ENCODE data around the gene AFF1.

The AFF1 gene

GRCh38 chr4:87153078-87153870, 218.5 kb downstream of the AFF1 start:
- no peaks in the 10 kb centered on the region for H3K9me3 ChIP-seq (ENCODE audit: control insufficient read depth in 2 of 2, low read length in 2 of 2)
- no peak overlapping the region for H3K9ac ChIP-seq (ENCODE audit: low read depth in 1 of 2, low read length in 2 of 2)
- H3K4me3 ChIP-seq (ENCODE audit: low read length in 2 of 2): no peak overlapping the region
- H3K27me3 ChIP-seq (ENCODE audit: control insufficient read depth in 2 of 2, insufficient read depth in 2 of 2, low read length in 2 of 2): no peaks in the 10 kb centered on the region
- H3K4me1 ChIP-seq (ENCODE audit: control insufficient read depth in 2 of 2, insufficient read depth in 2 of 2, low read length in 2 of 2): peaks cover 0 to 13% of the 10 kb centered on the region in 2 donors
- no peak overlapping the region for H3K27ac ChIP-seq (ENCODE audit: low read depth in 2 of 2, low read length in 2 of 2)
- no peaks in the 10 kb centered on the region for H3K36me3 ChIP-seq (ENCODE audit: control insufficient read depth in 2 of 2, insufficient read depth in 2 of 2, low read length in 2 of 2)

GRCh38 chr4:87165892-87166291, 231.1 kb downstream of the AFF1 start:
- Histone ChIP-seq H3K9me3 (ENCODE audit: control insufficient read depth in 2 of 2, low read length in 2 of 2) (no peaks in the 10 kb centered on the region), H3K27me3 (ENCODE audit: control insufficient read depth in 2 of 2, insufficient read depth in 2 of 2, low read length in 2 of 2) (no peaks in the 10 kb centered on the region), H3K27ac (ENCODE audit: low read depth in 2 of 2, low read length in 2 of 2) (no peak overlapping the region), H3K4me1 (ENCODE audit: control insufficient read depth in 2 of 2, insufficient read depth in 2 of 2, low read length in 2 of 2) (no peaks in the 10 kb centered on the region), H3K4me3 (ENCODE audit: low read length in 2 of 2) (no peak overlapping the region), H3K36me3 (ENCODE audit: control insufficient read depth in 2 of 2, insufficient read depth in 2 of 2, low read length in 2 of 2) (peaks cover 9 to 12% of the 10 kb centered on the region in 2 donors), H3K9ac (ENCODE audit: low read depth in 1 of 2, low read length in 2 of 2) (no peak overlapping the region)

GRCh38 chr4:87166296-87166854, 231.6 kb downstream of the AFF1 start:
- Histone ChIP-seq H3K9ac (ENCODE audit: low read depth in 1 of 2, low read length in 2 of 2) (no peak overlapping the region), H3K36me3 (ENCODE audit: control insufficient read depth in 2 of 2, insufficient read depth in 2 of 2, low read length in 2 of 2) (peaks cover 9 to 12% of the 10 kb centered on the region in 2 donors), H3K4me1 (ENCODE audit: control insufficient read depth in 2 of 2, insufficient read depth in 2 of 2, low read length in 2 of 2) (no peaks in the 10 kb centered on the region), H3K27me3 (ENCODE audit: control insufficient read depth in 2 of 2, insufficient read depth in 2 of 2, low read length in 2 of 2) (no peaks in the 10 kb centered on the region), H3K9me3 (ENCODE audit: control insufficient read depth in 2 of 2, low read length in 2 of 2) (no peaks in the 10 kb centered on the region), H3K4me3 (ENCODE audit: low read length in 2 of 2) (no peak overlapping the region), H3K27ac (ENCODE audit: low read depth in 2 of 2, low read length in 2 of 2) (no peak overlapping the region)

GRCh38 chr4:87171944-87172343, 237.1 kb downstream of the AFF1 start:
- Histone ChIP-seq H3K9ac (ENCODE audit: low read depth in 1 of 2, low read length in 2 of 2) (no peak overlapping the region), H3K27me3 (ENCODE audit: control insufficient read depth in 2 of 2, insufficient read depth in 2 of 2, low read length in 2 of 2) (no peaks in the 10 kb centered on the region), H3K4me1 (ENCODE audit: control insufficient read depth in 2 of 2, insufficient read depth in 2 of 2, low read length in 2 of 2) (no peaks in the 10 kb centered on the region), H3K36me3 (ENCODE audit: control insufficient read depth in 2 of 2, insufficient read depth in 2 of 2, low read length in 2 of 2) (peaks cover 3 to 6% of the 10 kb centered on the region in 2 donors), H3K27ac (ENCODE audit: low read depth in 2 of 2, low read length in 2 of 2) (no peak overlapping the region), H3K9me3 (ENCODE audit: control insufficient read depth in 2 of 2, low read length in 2 of 2) (no peaks in the 10 kb centered on the region), H3K4me3 (ENCODE audit: low read length in 2 of 2) (no peak overlapping the region)

- Histone ChIP-seq H3K9me3 (ENCODE audit: control insufficient read depth in 2 of 2, low read length in 2 of 2) (no peaks in the 10 kb centered on the region), H3K4me3 (ENCODE audit: low read length in 2 of 2) (no peak overlapping the region), H3K4me1 (ENCODE audit: control insufficient read depth in 2 of 2, insufficient read depth in 2 of 2, low read length in 2 of 2) (no peaks in the 10 kb centered on the region), H3K27ac (ENCODE audit: low read depth in 2 of 2, low read length in 2 of 2) (no peak overlapping the region), H3K9ac (ENCODE audit: low read depth in 1 of 2, low read length in 2 of 2) (no peak overlapping the region), H3K27me3 (ENCODE audit: control insufficient read depth in 2 of 2, insufficient read depth in 2 of 2, low read length in 2 of 2) (no peaks in the 10 kb centered on the region), H3K36me3 (ENCODE audit: control insufficient read depth in 2 of 2, insufficient read depth in 2 of 2, low read length in 2 of 2) (peaks cover 0 to 2% of the 10 kb centered on the region in 2 donors)
Observed at GRCh38 chr4:87174672-87175071, 239.9 kb downstream of the AFF1 start.

- H3K4me1 ChIP-seq (ENCODE audit: control insufficient read depth in 2 of 2, insufficient read depth in 2 of 2, low read length in 2 of 2): no peaks in the 10 kb centered on the region
- no peak overlapping the region for H3K27ac ChIP-seq (ENCODE audit: low read depth in 2 of 2, low read length in 2 of 2)
- no peaks in the 10 kb centered on the region for H3K9me3 ChIP-seq (ENCODE audit: control insufficient read depth in 2 of 2, low read length in 2 of 2)
- H3K27me3 ChIP-seq (ENCODE audit: control insufficient read depth in 2 of 2, insufficient read depth in 2 of 2, low read length in 2 of 2): no peaks in the 10 kb centered on the region
- H3K4me3 ChIP-seq (ENCODE audit: low read length in 2 of 2): no peak overlapping the region
- no peaks in the 10 kb centered on the region for H3K36me3 ChIP-seq (ENCODE audit: control insufficient read depth in 2 of 2, insufficient read depth in 2 of 2, low read length in 2 of 2)
- no peak overlapping the region for H3K9ac ChIP-seq (ENCODE audit: low read depth in 1 of 2, low read length in 2 of 2)
Observed at GRCh38 chr4:87179751-87180150, 244.9 kb downstream of the AFF1 start.

- no peak overlapping the region for H3K27ac ChIP-seq (ENCODE audit: low read depth in 2 of 2, low read length in 2 of 2)
- no peak overlapping the region for H3K4me3 ChIP-seq (ENCODE audit: low read length in 2 of 2)
- H3K27me3 ChIP-seq (ENCODE audit: control insufficient read depth in 2 of 2, insufficient read depth in 2 of 2, low read length in 2 of 2): no peaks in the 10 kb centered on the region
- H3K9ac ChIP-seq (ENCODE audit: low read depth in 1 of 2, low read length in 2 of 2): no peak overlapping the region
- no peaks in the 10 kb centered on the region for H3K36me3 ChIP-seq (ENCODE audit: control insufficient read depth in 2 of 2, insufficient read depth in 2 of 2, low read length in 2 of 2)
- no peaks in the 10 kb centered on the region for H3K4me1 ChIP-seq (ENCODE audit: control insufficient read depth in 2 of 2, insufficient read depth in 2 of 2, low read length in 2 of 2)
- H3K9me3 ChIP-seq (ENCODE audit: control insufficient read depth in 2 of 2, low read length in 2 of 2): no peaks in the 10 kb centered on the region
Observed at GRCh38 chr4:87180767-87181166, 246.0 kb downstream of the AFF1 start.

GRCh38 chr4:87185146-87185870, 250.5 kb downstream of the AFF1 start:
- no peaks in the 10 kb centered on the region for H3K4me1 ChIP-seq (ENCODE audit: control insufficient read depth in 2 of 2, insufficient read depth in 2 of 2, low read length in 2 of 2)
- no peak overlapping the region for H3K27ac ChIP-seq (ENCODE audit: low read depth in 2 of 2, low read length in 2 of 2)
- H3K36me3 ChIP-seq (ENCODE audit: control insufficient read depth in 2 of 2, insufficient read depth in 2 of 2, low read length in 2 of 2): no peaks in the 10 kb centered on the region
- H3K9ac ChIP-seq (ENCODE audit: low read depth in 1 of 2, low read length in 2 of 2): no peak overlapping the region
- H3K9me3 ChIP-seq (ENCODE audit: control insufficient read depth in 2 of 2, low read length in 2 of 2): no peaks in the 10 kb centered on the region
- no peak overlapping the region for H3K4me3 ChIP-seq (ENCODE audit: low read length in 2 of 2)
- no peaks in the 10 kb centered on the region for H3K27me3 ChIP-seq (ENCODE audit: control insufficient read depth in 2 of 2, insufficient read depth in 2 of 2, low read length in 2 of 2)

- Histone ChIP-seq H3K9me3 (ENCODE audit: control insufficient read depth in 2 of 2, low read length in 2 of 2) (no peaks in the 10 kb centered on the region), H3K4me1 (ENCODE audit: control insufficient read depth in 2 of 2, insufficient read depth in 2 of 2, low read length in 2 of 2) (no peaks in the 10 kb centered on the region), H3K4me3 (ENCODE audit: low read length in 2 of 2) (no peak overlapping the region), H3K27ac (ENCODE audit: low read depth in 2 of 2, low read length in 2 of 2) (no peak overlapping the region), H3K9ac (ENCODE audit: low read depth in 1 of 2, low read length in 2 of 2) (no peak overlapping the region), H3K36me3 (ENCODE audit: control insufficient read depth in 2 of 2, insufficient read depth in 2 of 2, low read length in 2 of 2) (no peaks in the 10 kb centered on the region), H3K27me3 (ENCODE audit: control insufficient read depth in 2 of 2, insufficient read depth in 2 of 2, low read length in 2 of 2) (no peaks in the 10 kb centered on the region)
Observed at GRCh38 chr4:87188048-87188447, 253.2 kb downstream of the AFF1 start.

- H3K9ac ChIP-seq (ENCODE audit: low read depth in 1 of 2, low read length in 2 of 2): no peak overlapping the region
- no peak overlapping the region for H3K4me3 ChIP-seq (ENCODE audit: low read length in 2 of 2)
- no peaks in the 10 kb centered on the region for H3K27me3 ChIP-seq (ENCODE audit: control insufficient read depth in 2 of 2, insufficient read depth in 2 of 2, low read length in 2 of 2)
- no peaks in the 10 kb centered on the region for H3K36me3 ChIP-seq (ENCODE audit: control insufficient read depth in 2 of 2, insufficient read depth in 2 of 2, low read length in 2 of 2)
- no peak overlapping the region for H3K27ac ChIP-seq (ENCODE audit: low read depth in 2 of 2, low read length in 2 of 2)
- H3K4me1 ChIP-seq (ENCODE audit: control insufficient read depth in 2 of 2, insufficient read depth in 2 of 2, low read length in 2 of 2): no peaks in the 10 kb centered on the region
- H3K9me3 ChIP-seq (ENCODE audit: control insufficient read depth in 2 of 2, low read length in 2 of 2): no peaks in the 10 kb centered on the region
Observed at GRCh38 chr4:87188932-87189331, 254.1 kb downstream of the AFF1 start.
